GM18498 (cell line): Measurements from ENCODE around the gene SETD3.

Experiments
- ATAC-seq: cut with Tn5 transposase; IDR thresholded peaks from one replicate; pipeline ENCODE4 v1.9.1; 2021; ENCODE audit warnings: mild to moderate bottlenecking, moderate library complexity; ENCODE audit not compliant: unreplicated experiment

Gene SETD3

GRCh38 chr14:99479906-99480869, at the start of gene SETD3:
Gene SETD3 (minus strand): TSS chr14:99480859. CDS start chr14:99465805, 15,054 bp downstream.
- peak; percentile 8 for ATAC-seq

GRCh38 chr14:99529899-99530298, 49.2 kb upstream of the SETD3 start:
- ATAC-seq, result no peak

DNA sequence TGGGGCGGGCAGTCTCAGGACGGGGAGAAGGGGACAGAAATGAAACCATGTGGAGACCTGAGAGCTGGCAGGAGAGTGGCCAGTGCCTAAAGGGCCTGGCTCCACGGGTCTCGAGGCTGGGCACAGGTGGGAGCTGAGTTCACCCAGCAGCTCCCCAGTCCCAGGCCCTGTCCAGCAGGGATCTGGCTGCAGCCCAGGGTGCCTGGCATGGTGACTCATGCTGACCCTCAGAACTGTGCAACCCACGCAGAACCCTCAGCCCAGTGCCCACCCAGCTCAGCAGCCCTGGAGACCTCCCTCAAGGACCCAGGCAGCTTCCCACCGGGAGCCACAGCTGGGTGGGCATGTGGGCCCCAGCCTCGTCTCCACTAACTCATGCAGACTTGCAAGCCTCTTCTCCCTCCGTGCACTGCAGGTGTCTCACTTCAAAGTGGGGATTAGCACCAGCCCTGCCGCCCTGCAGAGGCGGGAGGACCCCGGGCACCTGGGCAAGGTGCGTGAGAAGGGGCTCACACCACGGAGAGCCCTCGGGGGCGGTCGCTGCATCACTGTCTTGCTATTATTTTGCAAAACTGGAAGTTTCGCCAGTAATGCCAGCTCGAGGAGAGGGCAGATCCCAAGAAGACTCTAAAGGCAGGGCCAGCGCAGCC, 46.9 kb upstream of the SETD3 start:
- ATAC-seq, result no peak

DNA sequence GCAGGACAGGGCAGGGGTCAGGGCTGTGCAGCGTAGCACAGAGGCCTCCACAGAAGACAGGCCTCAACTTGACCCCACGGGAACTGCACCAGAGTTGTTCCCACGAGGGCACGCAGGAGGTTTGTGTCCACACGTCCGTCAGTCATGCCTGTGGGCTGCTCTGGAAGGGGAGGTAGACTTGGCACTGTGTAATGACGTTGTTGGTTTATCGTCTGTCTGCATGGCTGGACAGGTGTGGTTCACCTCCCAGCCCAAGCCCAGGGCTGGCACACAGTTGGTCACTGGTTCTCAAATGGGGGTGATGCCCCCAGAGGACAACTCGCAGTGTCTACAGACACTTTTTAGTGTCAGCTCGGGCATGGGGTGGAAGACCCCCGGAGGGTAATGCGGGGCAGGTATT, 46.4 kb upstream of the SETD3 start:
- no peak for ATAC-seq

GRCh38 chr14:99525699-99526080, 45.0 kb upstream of the SETD3 start:
- no peak for ATAC-seq

DNA sequence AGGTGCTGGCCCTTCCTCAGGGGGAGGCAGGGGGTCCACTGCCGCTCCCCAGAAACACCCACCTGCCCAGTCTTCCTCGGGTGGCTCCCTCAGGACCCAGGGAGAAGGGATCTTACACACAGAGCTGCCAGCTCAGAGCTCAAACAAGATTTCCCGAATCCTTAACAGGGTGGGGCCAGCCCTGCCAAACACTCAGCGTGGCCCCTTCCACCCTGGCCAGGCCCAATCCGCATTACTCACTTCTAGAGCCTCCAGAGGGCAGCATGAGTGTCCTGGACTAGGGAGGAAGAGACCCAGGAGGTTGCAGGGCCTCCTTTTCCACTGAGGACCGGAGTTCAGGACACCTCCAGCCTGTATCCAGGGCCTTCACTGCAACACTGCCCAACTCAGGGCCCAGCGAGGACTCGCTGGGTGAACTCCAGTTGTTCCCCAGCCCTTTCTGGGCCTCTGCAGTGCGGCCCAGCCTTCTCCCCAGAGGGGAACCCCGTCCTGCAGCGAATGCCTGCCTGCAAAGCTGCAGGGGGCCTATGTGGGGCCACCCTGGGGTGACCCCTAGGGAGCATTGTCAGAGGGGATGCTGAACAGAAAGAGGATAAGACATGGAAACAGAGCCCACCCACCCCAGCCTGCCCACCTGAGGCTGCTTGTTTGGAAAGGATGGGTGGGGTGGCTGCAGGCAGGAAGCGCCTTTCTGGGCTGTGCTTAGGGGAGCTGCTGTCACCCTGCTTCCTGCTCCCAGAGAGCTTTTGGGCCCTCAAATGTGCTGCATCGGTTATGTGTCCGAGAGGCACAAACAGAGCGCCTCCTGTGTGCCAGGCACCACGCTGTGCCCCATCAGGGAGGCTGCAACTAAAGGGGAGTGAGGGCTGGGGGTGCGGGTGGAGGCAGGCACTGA, 44.4 kb upstream of the SETD3 start:
- ATAC-seq, result no peak

GRCh38 chr14:99524091-99524661, 43.5 kb upstream of the SETD3 start:
- ATAC-seq, result no peak

- ATAC-seq, result no peak
Observed at GRCh38 chr14:99523704-99524055, 43.0 kb upstream of the SETD3 start.

DNA sequence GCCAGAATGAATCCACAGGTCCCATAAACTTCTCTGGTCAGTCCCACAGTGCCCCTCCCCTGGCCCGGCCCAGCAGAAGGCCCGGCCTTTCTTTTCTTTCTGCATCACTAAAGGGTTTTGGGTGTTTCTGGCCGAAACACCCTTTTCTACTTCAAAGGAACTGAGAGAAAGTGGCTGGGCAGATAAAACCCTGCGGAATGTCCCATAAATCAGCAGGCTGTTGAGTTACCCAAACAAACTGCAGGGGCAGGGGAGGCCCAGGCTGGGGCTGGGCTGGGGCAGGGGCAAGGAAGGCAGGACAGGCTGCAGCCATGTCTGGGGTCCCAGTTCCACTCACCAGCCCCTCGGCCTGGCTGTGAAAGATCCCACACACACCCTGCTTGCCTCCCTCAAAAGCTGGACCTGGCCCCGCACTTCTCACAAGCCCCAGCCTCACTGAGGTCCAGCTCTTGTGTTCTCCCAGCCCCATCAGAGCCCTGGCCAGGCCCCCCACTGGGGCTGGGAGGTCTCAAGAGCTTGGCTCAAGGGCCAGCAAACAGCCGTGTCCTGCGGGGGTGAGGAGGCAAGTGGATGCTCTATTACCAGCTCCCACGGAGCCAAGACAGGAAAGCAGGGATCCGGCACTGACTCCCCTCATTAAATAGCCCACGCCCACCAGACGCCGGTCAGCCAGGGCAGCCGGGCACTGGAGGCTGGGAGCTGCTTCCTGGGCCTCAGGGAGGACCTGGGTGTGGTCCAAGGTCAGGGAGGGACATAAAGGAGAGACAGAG, 42.5 kb upstream of the SETD3 start:
- ATAC-seq, result no peak

DNA sequence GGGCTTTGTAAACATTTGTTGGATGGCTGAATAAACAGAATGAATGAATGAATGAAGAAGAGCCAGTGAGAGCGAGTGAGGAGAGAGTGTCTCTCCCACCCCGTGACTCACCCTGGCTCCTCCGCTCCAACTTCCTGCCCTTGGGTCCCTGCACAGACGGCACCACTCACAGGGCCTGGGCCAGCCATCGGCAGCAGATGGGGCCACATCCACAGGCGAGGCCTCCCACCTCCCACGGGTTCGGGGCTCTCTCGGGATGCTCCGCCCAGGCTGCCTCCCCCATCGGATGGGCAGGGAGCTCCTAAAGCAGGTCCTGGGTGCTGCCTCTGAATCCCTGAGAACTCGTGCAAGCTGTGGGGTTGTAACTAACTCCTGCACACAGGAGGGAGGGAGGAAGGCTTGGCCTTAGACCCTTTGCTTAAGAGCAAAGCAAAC, 41.8 kb upstream of the SETD3 start:
- no peak for ATAC-seq

- no peak for ATAC-seq
Observed at GRCh38 chr14:99522025-99522401, 41.4 kb upstream of the SETD3 start.

DNA sequence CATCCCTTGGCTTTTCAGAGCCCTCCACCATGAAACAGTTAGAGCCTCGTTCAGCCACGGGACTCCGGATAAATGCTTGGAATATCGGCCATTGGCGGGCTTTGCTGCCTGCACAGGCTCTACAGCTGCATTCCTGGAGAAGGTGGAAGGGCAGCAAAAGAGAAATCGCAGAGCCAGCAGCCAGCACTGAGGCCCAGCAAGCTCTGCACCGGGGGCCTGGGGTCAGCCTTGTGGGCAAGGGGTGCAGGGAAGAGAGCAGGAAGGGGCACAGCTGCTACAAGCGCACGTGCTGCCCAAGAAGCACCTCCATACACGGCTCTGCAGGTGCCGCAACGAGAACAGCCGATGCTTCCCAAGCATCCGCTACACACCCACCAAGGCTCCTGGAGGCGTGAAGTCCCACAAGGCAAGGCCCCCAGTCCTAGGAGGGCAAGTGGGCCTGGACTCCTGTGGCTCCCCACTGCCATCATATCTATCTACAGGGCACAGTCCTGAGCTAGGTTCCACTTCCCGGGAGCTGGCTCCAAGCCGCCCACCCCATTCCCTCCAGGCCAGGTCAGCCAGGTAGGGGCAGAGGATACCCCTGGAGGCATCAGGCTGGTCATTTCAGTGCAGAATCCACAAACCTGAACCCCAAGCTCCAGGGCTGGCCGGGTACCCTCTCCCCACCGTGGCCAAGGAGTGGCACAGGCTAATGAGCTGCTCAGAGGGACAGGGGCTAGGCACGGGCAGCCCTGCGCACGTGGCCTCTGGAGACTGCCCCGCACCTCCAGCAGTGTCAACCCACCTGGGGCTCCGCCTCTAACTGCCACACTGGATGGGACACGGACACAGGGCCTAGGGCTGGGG, 40.7 kb upstream of the SETD3 start:
- no peak for ATAC-seq

DNA sequence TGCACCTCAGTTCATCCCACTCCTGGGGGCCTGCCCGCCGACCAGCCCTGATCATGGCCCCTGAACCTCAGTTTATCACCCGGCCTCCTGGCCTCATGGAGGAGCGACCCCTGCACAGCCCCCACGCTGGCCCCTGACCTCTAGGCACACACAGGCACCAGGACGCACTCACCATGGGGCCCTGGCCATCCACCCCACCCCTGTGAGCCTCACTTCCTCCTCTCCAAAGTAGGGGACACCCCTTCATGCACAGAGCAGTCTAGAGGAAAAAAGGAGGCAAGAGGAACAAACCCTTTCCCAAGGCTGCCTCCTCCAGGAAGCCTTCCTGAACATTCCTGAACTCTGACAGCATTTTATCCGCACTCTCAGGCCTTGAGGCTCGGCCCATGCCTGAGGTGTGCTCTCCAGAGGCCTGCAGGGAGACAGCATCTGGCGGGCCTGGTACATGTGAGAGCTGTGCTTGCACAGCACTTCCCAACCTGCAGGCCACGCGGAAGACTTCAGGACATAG, 40.0 kb upstream of the SETD3 start:
- ATAC-seq, result no peak

GRCh38 chr14:99519931-99520421, 39.3 kb upstream of the SETD3 start:
- ATAC-seq, result no peak

DNA sequence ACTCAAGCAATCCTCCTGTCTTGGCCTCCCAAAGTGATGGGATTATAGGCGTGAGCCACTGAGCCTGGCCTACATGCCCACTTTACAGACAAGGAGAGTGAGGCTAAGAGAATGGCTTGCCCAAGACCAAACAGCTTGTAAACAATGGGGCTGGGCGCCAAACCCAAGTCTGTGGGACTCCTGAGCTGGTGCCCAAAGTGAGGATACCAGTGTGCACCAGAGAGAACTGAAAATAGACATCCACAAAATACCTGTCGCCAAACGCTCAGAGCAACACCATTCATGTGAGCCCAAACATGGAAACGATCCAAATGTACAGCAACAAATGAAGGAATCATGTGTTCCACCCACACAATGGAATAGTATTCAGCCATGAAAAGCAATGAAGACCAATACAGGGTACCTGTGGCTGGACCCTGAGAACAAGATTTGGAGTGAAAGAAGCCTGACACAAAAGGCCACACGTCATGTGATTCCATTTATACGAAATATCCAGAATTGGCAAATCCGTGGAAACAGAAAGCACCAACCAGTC, 38.8 kb upstream of the SETD3 start:
- ATAC-seq, result no peak

- ATAC-seq, result peak; percentile 74
Observed at GRCh38 chr14:99518441-99519346, 38.0 kb upstream of the SETD3 start.

DNA sequence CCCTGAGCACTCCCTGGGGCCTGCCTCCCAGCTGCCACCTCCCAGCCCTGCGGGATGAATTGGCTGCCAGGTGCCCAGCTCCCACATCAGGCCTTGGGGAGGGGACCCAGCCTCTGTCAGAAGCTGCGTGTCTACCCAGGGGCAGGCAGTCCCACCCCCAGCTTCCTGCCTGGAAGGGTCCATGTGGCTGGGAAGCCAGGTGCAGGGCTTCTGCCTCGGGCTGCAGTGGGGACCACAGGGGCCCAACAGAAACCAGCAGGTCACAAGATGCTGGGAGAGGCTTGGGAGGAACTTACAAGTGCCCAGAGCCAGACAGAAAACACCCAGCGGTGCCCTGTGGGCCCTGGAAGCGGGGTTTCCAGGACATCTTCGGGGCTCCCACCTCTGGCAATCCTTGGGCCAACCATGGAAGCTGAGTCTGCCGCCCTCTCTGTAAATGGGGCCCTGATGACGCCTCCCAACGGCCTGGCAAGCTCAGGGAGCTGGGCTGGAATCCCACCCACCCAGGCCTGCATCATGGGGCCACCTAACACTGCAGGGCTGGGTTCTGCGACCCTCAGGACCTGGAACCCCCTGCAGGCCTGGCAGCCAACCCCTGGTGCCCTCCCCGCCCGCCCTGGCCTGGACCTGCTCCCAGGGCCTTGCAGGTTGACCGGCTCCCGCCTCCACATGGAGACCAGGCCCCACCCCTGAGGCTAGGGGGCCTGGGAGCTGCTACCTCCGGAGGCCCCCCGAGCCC, 37.2 kb upstream of the SETD3 start:
- ATAC-seq, result peak; percentile 9
